Hematopoietic multipotent progenitor cell treated with erythropoietin and hydrocortisone succinate and interleukin-3 and kit ligand, for 4 days (in vitro differentiated cells): Measurements from ENCODE around the gene D2HGDH.

Experiments
- DNase-seq: peaks from one replicate; pipeline ENCODE4 v3.0.0-alpha.2; 2015

D2HGDH gene

DNA sequence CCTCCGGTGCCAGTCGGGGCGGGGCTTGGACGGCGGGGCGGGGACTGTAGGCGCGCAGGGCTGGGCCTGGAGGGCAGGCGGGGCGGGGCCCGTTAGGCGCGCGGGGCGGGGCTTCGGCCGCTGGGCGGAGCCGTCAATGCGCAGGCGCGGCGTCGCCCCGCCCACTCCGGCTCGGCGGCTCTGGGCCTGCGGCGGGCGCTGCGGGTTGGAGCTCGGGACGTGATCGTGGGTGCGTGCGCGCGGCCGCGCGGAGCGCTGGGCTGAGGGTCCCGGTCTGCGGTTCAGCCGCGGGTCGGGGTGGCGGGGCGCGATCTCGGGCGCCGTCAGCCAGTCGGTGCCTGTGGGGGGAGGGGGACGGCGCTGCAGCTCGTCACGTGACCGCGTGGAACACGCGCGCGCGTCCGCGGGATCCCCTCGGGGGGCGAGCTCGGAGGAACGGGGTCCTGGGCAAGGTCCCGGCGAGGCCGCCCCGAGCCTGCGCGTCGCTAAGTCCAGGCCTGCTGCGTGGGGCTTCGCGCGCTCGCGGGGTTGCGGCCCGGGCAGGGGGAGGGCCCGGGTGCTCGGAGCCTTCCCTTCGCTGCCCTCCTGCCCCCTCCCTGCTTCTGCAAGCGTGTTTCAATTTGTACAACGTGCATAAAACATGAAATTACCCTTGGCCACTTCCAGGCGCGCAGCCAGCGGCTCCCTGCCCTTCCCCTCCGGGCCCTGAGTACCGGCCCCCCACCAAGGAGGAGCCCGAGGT, at the start of gene D2HGDH:
D2HGDH (plus strand) TSS at position 164 of the 742 bp plus-strand sequence. CDS start 595 bp downstream, outside the sequence.
- peak; percentile 95 for DNase-seq

DNA sequence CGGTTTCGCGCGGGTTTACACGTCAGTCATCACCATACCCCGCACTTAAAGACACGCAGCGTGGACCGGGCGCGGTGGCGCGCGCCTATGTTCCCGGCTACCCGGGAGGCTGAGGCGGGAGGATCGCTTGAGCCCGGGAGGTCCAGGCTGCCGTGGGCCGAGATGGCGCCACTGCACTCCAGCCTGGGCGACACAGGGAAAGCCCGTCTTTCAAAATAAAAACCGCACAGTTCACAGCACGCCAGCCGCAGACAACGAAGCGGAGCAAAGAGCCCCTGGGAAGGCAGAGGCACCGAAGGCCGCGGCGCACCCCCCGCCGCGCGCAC, 48.1 kb upstream of the D2HGDH start:
- DNase-seq = peak; percentile 48

DNA sequence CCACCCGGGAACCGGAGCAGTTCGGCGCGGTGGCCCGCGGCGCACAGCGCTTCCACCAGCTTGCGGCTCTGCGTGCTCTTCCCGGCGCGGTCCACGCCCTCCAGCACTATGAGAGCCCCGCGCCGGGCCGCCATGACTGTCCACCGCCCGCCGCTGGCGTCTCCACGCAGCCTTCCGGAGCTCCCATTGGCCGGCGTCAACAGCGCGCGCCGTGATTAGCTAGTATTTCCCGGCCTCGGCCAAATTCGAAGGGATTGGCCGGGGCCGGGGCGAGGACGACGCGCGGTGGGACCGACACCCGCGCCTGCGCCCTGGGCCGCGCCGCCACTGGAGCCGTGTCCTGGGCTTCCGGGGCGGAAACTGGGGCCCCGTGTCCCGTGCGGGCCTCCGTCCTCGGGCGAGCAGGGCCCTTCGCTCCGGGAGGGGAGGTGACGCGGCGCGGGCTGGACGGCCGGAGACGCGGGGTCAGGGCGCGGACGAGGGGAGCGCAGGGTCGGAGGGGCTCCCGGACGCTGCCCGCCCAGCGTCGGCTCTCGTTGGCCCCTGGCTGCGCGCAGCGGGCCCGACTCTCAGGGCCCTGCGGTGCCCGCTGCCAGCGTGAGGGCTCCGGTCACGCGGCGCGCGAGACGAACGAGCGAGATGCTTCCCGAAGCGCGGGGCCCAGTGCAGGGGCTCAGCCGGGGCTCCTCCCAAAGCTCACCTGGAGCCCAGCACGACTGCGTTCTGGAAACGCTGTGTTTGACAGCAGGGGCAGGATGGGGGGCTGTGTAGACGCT, 47.6 kb upstream of the D2HGDH start, which contains the start of gene DTYMK:
DTYMK (minus strand) TSS at position 166 of the 776 bp plus-strand sequence; CDS start at position 134, 32 bp downstream.
- DNase-seq = peak; percentile 99

DNA sequence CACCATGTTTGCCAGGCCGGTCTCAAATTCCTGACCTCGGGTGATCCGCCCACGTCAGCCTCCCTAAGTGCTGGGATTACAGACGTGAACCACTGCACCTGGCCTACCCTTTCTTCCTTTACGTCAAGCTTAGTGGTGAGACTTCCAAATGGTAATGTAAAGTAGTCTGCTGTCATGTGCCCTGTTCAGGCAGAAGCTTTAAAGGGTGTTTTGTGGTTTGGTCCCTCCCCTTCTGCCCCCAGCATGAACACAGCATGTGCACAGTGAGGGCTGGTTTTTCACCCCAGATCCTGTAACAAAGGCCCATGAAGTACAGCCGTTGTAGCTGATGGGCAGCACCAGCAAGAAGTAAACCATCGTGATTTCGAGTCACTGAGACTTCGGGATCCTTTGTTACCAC, 45.1 kb upstream of the D2HGDH start:
- peak; percentile 27 for DNase-seq

DNA sequence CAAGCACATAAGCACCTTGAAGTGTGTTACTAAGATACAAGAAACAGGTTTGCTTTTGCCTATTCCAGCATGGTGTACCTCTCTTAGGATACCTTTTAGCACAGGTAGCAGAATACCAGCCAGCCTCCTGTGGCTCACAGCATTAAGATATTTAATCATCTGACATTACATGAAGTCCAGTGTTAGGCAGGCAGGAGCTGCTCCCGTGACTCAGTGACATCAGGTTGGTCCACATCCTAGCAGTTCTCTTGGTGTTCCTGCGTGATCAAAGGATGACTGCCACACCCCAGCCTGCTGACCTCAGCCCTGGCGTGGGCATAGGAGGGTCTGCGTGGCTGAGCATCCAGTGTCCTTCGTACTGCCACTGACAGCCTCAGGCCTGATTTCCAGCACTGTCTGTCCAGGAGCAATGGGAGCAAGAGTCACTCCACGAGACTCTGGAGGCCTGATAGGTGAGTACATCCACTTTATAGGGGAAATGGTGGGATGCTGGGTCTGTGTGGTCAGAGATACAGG, 44.2 kb upstream of the D2HGDH start:
- DNase-seq = no peak

DNA sequence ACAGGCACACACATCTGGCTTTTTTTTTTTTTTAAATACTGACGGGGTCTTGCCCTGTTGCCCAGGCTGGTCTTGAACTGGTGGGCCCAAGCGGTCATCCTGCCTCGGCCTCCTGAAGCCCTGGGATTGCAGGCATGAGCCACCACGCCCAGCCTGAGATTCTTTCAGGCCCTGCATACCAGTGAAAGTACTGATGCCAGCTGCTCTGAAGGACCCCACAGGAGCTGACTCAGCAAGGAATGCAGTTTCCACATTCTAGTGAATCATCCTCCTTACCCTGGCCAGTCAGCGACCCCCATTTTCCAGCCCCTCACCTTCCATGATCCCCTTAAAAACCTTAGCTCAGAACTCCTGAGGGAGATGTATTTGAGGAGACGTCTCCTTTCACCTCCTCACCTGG, 42.0 kb upstream of the D2HGDH start:
- DNase-seq = no peak

DNA sequence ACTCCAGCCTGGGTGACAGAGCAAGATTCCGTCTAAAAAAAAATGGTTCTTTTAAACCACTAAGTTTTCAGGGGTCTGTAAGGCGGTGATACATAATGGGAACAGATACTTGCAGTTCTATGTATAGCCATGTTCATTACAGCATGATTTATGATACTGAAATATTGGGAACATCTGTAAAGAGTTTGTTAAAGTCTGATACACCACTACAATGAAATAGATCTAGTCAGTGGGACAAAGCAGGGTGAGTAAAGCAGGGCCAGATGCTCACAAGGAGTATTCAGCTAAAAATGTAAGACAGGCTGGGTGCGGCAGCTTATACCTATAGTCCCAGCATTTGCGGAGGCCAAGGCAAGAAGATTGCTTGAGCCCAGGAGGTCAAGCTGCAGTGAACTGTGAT, 38.8 kb upstream of the D2HGDH start:
- DNase-seq = no peak

DNA sequence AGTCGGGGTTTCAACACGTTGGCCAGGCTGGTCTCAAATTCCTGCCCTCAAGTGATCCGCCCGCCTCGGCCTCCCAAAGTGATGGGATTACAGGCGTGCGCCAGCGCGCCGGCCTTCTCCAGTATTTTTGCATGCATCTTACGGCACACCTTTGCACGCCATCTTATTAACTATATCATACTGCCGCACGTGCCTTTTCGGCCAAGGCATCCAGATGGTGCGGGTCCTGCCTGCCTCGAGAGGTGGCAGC, 33.4 kb upstream of the D2HGDH start:
- no peak for DNase-seq

DNA sequence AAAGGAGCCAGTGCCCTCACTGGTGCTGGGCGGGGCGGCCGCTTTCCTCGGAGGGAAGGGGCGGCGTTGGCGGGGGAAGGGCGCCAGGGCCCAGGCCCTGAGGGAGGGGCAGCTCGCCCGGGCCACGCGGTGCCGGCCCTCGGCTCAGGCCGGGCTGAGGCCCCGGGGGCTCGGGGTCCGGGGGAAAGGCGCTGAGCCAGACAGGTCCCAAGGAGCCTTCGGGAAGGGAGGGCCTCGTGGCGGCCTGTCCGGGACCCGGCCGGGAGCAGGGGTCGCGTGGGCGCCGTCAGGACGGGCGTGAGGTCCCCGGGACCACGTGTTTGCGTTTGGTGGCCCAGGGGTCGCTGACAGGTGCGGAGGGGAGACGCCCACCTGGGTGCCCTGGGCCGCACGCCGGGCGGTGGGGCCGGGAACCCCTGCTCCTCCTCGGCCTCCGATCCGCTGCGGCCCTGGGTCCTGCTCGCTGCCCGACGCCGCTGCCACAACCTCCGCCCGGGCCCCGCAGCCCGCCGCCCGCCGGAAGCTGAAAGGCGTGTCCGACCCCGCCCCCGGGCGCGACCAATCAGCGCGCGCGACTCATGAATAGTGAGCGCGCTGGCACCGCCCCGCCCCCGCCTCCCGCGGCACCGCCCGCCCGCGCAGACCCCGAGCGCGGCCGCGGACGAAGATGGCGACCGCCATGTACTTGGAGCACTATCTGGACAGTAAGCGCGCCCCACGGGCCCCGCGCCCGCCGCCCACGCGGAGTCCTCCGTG, 32.9 kb upstream of the D2HGDH start, which contains the start of gene ING5:
ING5 (plus strand) TSS at position 641 of the 756 bp plus-strand sequence; CDS start at position 668, 27 bp downstream.
- DNase-seq = peak; percentile 98

DNA sequence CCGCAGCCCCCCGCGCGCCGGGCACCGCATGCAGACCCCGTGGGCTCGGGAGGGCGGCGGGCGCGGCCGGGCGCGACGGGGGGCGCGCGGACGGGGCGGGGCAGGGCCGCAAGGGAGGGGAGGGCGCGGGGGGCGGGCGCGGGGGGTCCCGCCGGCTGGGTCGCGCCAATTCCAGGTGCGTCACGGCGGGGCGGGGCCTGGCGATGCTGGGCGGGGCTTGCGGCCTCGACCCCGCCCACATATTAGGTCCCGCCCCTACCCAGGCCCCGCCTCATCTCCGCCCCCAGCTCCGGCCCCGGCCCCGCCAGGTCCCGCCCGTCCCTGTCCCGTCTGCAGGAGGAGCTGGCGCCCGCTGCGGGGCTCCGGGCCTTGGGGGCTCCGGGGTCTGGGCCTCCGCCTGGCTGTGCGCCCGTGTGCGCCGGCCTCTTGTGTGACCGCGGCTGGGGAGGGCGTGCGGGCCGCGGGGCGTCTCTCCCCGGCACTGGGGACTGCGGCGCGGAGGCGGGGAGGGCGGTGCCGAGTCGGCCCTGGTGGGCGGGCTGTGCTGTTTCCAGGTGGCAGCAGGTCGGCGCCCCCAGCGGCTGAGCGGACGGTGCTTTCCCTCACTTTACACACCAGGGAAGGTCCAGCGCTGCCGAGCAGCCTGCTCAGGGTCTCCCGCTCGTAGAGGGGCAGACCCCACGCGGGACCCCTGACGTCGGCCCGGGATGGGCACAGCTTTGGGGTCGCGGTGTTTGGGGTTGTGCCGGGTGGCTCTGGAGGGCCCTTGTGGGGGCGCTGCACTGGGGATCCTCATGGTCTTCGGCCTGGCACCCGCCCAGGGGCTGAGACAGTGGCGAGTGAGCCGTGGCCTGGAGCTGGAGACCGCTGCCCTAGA, 32.0 kb upstream of the D2HGDH start:
- peak; percentile 94 for DNase-seq

DNA sequence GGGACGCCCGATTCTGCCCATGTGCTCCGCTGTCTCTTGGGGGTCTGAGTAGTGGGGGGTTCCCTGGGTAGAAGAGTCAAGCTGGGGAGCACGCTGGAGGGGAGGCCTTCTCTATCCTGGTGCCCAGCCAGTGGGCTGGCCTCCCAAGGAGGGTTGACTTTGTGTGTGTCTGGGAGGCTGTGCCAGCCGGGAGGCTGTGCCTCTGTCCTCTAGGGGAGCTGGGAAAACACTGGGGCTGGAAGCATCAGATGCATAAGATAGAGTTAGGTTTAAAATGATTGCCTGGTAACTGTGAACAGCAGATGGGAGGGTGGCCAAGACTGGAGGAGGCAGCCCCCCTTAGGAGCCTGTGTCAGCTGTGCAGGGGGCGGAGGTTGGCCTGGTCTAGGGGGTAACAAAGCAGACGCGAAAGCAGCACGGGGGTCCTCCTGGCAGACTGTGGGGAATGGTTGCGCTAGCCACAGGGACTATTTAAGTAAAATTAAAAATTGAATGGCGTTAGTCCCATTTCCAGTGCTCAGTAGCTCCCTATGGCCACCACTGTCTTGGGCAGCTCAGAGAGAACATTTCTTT, 31.3 kb upstream of the D2HGDH start:
- DNase-seq = no peak

DNA sequence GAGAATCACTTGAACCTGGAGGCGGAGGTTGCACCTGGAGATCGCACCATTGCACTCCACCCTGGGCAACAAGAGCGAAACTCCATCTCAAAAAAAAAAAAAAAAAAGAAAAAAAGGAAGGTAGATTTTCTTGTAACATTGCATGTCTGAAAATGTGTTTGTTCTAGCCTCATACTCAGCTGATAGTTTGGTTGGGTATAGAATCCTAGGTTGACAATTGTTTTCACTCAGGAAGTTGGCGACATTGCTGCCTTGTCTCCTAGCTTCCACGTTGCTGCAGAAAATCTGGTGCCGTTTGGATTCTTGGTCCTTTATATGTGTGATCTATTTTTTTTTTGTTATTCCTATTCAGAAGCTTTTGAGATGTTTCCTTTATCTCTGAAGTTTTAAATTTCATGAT, 27.9 kb upstream of the D2HGDH start:
- peak; percentile 20 for DNase-seq

DNA sequence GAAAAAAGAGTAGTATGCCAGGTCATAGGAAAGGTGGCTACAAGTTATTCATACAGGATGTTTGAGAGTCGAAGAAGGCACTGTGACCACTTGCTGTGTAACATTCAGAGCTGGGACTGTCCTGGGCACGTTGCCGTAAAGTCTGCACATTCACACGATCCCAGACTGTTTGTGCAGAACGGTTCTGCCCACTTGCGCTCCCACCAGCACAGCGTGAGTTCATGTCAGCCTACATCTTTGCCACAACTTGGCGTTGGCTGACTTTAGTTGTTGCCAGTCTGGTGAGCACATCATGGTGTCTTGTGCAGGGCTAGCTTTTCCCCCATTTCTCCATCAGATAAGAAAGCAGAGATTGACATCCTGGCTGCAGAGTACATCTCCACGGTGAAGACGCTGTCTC, 25.6 kb upstream of the D2HGDH start:
- DNase-seq = no peak

DNA sequence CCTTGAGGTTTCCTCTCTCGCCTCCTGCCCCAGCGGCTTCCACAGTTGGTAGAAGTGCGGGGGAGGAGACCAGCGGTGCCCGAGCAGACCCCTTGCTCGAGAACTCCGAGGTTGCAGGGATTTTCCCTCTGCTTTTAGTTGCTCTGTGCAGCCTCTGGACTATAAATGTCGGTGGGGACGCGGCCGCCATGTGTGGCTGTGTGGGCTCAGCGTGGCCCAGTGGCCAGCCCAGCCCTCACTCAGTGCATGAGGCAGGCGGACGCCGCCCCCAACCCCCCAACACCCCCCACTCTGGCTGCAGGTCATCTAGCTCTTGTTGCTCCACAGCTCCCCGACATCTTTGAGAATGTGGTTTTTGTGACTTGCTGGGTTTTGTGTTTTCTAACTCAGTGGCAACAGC, 15.3 kb upstream of the D2HGDH start:
- no peak for DNase-seq

DNA sequence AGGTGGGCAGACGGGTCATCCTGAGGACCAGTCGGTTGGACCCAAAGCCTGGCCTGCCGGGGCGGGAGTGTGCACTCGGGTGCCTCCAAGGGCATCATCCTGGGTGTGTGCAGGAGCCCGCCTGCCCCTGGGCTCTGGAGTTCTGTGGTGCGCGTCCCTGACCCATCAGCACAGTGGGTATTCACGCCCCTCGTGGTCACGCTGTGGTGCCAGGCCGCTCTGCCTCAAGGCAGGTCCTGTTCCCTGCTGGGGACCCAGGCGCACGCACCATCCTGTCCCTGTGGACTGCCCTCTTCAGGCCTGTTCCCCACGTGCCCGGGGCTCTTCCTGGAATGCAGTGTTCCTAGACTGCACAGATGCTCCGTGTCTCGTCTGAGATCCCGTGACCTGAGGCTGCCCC, 14.3 kb upstream of the D2HGDH start:
- DNase-seq = no peak

DNA sequence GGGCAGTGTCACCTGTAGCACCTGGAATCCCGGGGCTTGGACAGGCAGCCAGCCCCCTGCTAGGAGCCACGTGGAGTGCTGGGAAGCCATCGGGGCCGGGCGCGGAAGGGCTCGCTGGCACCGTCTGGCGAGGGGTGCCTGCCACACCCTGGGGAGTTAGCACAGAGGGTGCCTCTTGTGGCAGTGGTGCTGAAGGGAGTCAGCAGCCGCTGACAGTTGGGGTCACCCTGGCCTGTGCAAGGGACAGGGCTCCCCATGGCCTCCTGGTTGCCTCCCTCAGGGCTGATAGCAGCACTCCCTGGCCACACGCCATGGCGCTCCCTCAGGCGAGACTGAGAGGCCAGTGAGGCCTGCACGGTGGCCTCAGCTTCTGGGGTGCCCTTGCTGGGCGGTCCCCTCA, 13.9 kb upstream of the D2HGDH start:
- DNase-seq = no peak

DNA sequence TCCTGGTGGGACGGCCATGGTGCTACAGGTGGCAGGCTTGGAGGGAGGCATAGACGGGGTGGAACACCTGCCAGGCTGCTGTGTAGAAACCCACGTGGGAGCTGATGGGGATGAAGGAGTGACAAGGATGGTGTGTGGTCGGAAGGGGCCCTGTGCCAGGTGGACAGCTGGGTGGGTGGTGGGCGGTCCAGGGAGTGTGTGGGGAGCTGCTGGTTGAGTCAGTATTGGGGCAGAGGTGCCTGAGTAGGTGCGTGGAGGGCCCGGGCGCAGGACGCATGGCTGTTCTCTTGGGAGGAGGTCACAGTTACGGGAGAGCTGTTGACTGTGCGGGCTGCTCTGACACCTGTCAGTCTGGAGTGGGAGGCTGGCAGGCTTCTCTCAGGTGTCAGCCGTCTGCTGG, 12.6 kb upstream of the D2HGDH start:
- DNase-seq = no peak

DNA sequence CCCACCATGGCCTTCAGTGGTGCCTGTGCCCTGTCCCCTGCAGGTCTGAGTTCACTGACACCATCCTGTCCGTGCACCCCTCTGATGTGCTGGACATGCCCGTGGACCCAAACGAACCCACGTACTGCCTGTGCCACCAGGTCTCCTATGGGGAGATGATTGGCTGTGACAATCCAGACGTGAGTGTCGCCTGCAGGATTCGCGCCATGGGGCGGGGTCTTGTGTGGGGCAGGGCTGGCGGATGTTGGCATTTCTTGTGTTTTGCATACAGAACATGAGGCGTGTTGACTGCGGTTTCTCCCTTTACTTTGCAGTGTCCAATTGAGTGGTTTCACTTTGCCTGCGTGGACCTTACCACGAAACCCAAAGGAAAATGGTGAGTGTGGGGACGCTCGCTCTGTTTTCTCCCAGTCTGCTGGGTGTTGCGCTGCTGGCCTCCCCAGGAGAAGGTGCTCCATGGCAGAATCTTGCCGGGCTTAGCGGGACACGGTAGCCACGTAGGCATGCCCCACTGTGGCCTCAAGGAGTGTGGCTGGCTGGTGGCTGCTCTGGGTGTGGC, 11.5 kb upstream of the D2HGDH start:
- no peak for DNase-seq

DNA sequence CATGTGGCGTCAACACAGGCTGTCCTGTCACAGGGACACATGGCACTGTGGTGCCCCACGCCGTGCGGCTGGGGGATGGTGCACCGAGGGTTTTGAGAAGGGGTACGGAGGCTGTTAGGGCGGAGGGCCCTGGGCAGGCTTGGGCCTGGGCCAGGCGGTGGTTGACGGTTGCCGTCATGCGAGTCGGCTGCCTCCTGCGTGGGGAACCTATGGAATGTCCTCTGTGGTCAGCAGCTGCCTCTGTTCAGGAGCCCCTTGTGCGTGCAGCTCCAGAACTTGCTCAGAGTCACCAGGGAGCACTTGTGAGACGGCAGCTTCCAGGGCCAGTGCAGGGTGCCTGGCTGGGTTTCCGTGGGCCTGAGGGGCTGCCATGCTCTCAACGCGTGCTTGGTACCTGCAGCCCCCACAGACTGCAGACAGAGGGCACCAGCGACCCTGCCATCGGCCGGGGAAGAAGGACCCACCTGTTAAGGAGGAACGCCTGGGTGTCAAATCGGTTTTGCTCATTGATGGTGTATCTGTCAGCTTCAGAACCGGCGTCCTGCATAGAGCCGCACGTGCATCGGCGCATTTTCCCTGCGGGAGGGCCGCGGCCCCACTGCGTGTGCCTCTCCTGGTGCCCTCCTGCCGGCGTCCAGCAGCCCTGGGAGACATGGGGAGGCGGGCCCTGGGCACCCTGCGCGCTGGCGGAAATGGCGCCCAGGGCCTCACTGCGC, 10.0 kb upstream of the D2HGDH start:
- DNase-seq = no peak

DNA sequence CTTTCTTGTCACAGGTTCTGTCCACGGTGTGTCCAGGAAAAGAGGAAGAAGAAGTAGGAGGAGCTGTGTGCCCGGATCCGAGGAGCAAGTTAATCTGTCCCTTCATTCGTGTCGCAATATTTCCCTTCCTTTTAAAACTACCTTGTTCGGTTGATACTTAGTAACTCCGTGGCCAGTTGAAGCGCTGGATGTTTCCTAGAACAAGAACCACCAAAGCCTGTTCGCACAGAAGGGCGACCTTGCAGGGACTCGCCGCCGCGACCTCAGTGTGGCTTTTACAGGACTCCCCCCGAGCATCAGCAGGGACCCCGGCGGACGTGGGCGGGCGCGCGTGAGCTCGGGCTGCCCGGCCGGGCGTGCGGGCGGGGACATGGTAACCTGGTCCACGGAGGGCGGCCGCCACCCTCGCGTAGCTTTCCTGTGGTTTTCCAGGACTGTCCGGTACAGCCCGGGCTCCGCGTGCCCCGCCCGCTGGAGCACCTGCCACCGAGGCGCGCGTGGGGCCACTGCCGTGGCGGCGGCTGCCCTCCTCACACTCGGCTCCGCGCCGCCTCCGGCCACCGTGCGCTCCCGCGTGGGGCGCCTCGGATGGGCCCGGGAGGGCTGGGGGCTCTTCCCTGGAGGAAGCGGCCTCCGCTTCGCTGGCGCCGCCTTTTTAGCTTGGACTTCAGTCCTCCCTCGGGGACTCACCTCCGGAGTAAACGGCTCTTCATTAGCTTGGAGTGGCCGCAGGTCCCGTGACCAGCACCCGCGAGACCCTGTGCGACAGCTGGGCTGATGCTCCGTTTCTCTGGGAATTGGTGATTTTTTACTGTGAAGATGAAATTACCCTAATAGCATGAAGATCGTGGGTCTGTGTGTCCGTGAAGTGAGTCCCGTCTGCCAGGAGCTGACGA, 9.2 kb upstream of the D2HGDH start:
- DNase-seq = peak; percentile 27
